ENCODE measurements around the gene UGT1A6. TPM values are rescaled to one million over a fixed set of nuclear protein-coding genes. Genes with fewer than 3 reads are reported as not detected.

UGT1A6 gene
- total and polyA plus RNA-seq, 2 donors from 2014 or later = 43.7 to 110 TPM

GRCh38 chr2:233754872-233755611 is 62.4 kb downstream of the UGT1A6 start:
- intact Hi-C loops (cut with DNase I) = no loop called here
- no peaks in the 10 kb centered on the region for H3K27me3 ChIP-seq (ENCODE audit: control insufficient read depth, insufficient read depth, low read length)
- TF ChIP-seq CTCF (IDR thresholded peaks at IDR 0.05; ENCODE audit: borderline replicate concordance, extremely low read depth, insufficient read depth) = no peak
- DNase-seq (no peak), FAIRE-seq (no peak)
- no peak overlapping the region for H3K4me3 ChIP-seq (ENCODE audit: low read length in 3 of 3)
- H3K4me1 ChIP-seq (ENCODE audit: control insufficient read depth in 2 of 3, insufficient read depth in 2 of 3, low read depth in 1 of 3, low read length in 3 of 3) = peaks cover 0 to 7% (median 2%) of the 10 kb centered on the region in 3 donors
- no peaks in the 10 kb centered on the region for H3K36me3 ChIP-seq (ENCODE audit: control insufficient read depth in 2 of 3, insufficient read depth in 3 of 3, low read length in 3 of 3)
- no peaks in the 10 kb centered on the region for H3K9me3 ChIP-seq (ENCODE audit: control insufficient read depth in 2 of 3, insufficient read depth in 1 of 3, low read length in 3 of 3)
- H3K9ac ChIP-seq (ENCODE audit: low read length in 3 of 3) = no peak overlapping the region
- no peak overlapping the region for H3K27ac ChIP-seq (ENCODE audit: low read depth in 2 of 2, low read length in 2 of 2)

- no peaks in the 10 kb centered on the region for H3K27me3 ChIP-seq (ENCODE audit: control insufficient read depth, insufficient read depth, low read length)
- H3K27ac ChIP-seq (ENCODE audit: low read depth in 2 of 2, low read length in 2 of 2) = no peak overlapping the region
- H3K36me3 ChIP-seq (ENCODE audit: control insufficient read depth in 2 of 3, insufficient read depth in 3 of 3, low read length in 3 of 3) = no peaks in the 10 kb centered on the region
- no peak overlapping the region for H3K4me3 ChIP-seq (ENCODE audit: low read length in 3 of 3)
- peaks cover 0 to 7% (median 4%) of the 10 kb centered on the region in 3 donors for H3K4me1 ChIP-seq (ENCODE audit: control insufficient read depth in 2 of 3, insufficient read depth in 2 of 3, low read depth in 1 of 3, low read length in 3 of 3)
- intact Hi-C loops (cut with DNase I) = no loop called here
- no peak for DNase-seq
- FAIRE-seq = no peak
- TF ChIP-seq CTCF (IDR thresholded peaks at IDR 0.05; ENCODE audit: borderline replicate concordance, extremely low read depth, insufficient read depth) = no peak
- no peaks in the 10 kb centered on the region for H3K9me3 ChIP-seq (ENCODE audit: control insufficient read depth in 2 of 3, insufficient read depth in 1 of 3, low read length in 3 of 3)
- no peak overlapping the region for H3K9ac ChIP-seq (ENCODE audit: low read length in 3 of 3)
Measured at GRCh38 chr2:233756429-233757081, 63.9 kb downstream of the UGT1A6 start.

- no peak overlapping the region for H3K9ac ChIP-seq (ENCODE audit: low read length in 3 of 3)
- H3K27me3 ChIP-seq (ENCODE audit: control insufficient read depth, insufficient read depth, low read length) = no peaks in the 10 kb centered on the region
- FAIRE-seq (no peak), DNase-seq (no peak)
- no peaks in the 10 kb centered on the region for H3K9me3 ChIP-seq (ENCODE audit: control insufficient read depth in 2 of 3, insufficient read depth in 1 of 3, low read length in 3 of 3)
- TF ChIP-seq CTCF (IDR thresholded peaks at IDR 0.05; ENCODE audit: borderline replicate concordance, extremely low read depth, insufficient read depth) = no peak
- H3K4me1 ChIP-seq (ENCODE audit: control insufficient read depth in 2 of 3, insufficient read depth in 2 of 3, low read depth in 1 of 3, low read length in 3 of 3) = peaks cover 0 to 2% (median under 1%) of the 10 kb centered on the region in 3 donors
- H3K27ac ChIP-seq (ENCODE audit: low read depth in 2 of 2, low read length in 2 of 2) = no peak overlapping the region
- H3K4me3 ChIP-seq (ENCODE audit: low read length in 3 of 3) = no peak overlapping the region
- intact Hi-C loops (cut with DNase I) = no loop called here
- no peaks in the 10 kb centered on the region for H3K36me3 ChIP-seq (ENCODE audit: control insufficient read depth in 2 of 3, insufficient read depth in 3 of 3, low read length in 3 of 3)
Measured at GRCh38 chr2:233758141-233758540, 65.5 kb downstream of the UGT1A6 start.
